ENCODE measurements around the gene NR2F6. TPM values are rescaled to one million over a fixed set of nuclear protein-coding genes. Genes with fewer than 3 reads are reported as not detected.

NR2F6 gene
- total RNA-seq = 59.1 to 61.8 TPM (median 61.2 TPM) in 3 replicates

GRCh38 chr19:17245535-17245984 lies at the start of gene NR2F6:
NR2F6 (minus strand) TSS chr19:17245919; CDS start chr19:17245220, 699 bp downstream.
- H3K4me1 Mint-ChIP-seq = peaks cover 50% of the 10 kb centered on the region
- H3K27me3 Mint-ChIP-seq (ENCODE audit: low read depth) = no peaks in the 10 kb centered on the region
- no peaks in the 10 kb centered on the region for H3K36me3 Mint-ChIP-seq
- DNase-seq (ENCODE audit: low spot score in 2 of 2, unreplicated experiment in 2 of 2) = peak in 1 of 2 experiments; percentile 72
- no peaks in the 10 kb centered on the region for H3K9me3 Mint-ChIP-seq
- TF ChIP-seq CTCF (IDR thresholded peaks at IDR 0.05; ENCODE audit: unreplicated experiment) = no peak
- peak within 1 kb of the TSS; percentile 92 for H3K27ac Mint-ChIP-seq
- H3K4me3 Mint-ChIP-seq = peak within 1 kb of the TSS; percentile 90

- TF ChIP-seq CTCF (IDR thresholded peaks at IDR 0.05; ENCODE audit: unreplicated experiment) = no peak
- H3K27ac Mint-ChIP-seq = no peak overlapping the region
- DNase-seq (ENCODE audit: low spot score in 2 of 2, unreplicated experiment in 2 of 2) = no peak
- H3K27me3 Mint-ChIP-seq (ENCODE audit: low read depth) = no peaks in the 10 kb centered on the region
- no peaks in the 10 kb centered on the region for H3K9me3 Mint-ChIP-seq
- peaks cover 12% of the 10 kb centered on the region for H3K36me3 Mint-ChIP-seq
- H3K4me1 Mint-ChIP-seq = peaks cover 7% of the 10 kb centered on the region
- no peak overlapping the region for H3K4me3 Mint-ChIP-seq
Observed at GRCh38 chr19:17294051-17294891, 48.6 kb upstream of the NR2F6 start.

GRCh38 chr19:17293605-17294004 lies 47.9 kb upstream of the NR2F6 start:
- Mint-ChIP-seq H3K4me3 (no peak overlapping the region), H3K27me3 (ENCODE audit: low read depth) (no peaks in the 10 kb centered on the region), H3K9me3 (no peaks in the 10 kb centered on the region), H3K36me3 (peaks cover 12% of the 10 kb centered on the region), H3K27ac (no peak overlapping the region), H3K4me1 (peaks cover 7% of the 10 kb centered on the region)
- TF ChIP-seq CTCF (IDR thresholded peaks at IDR 0.05; ENCODE audit: unreplicated experiment) = no peak
- no peak for DNase-seq (ENCODE audit: low spot score in 2 of 2, unreplicated experiment in 2 of 2)

GRCh38 chr19:17292301-17293074 lies 46.8 kb upstream of the NR2F6 start:
- Mint-ChIP-seq H3K9me3 (no peaks in the 10 kb centered on the region), H3K4me3 (peak overlapping the region; percentile 68), H3K4me1 (peaks cover 7% of the 10 kb centered on the region), H3K27ac (peak overlapping the region; percentile 90), H3K36me3 (peaks cover 7% of the 10 kb centered on the region), H3K27me3 (ENCODE audit: low read depth) (no peaks in the 10 kb centered on the region)
- peak; percentile 71 to 87 for DNase-seq (ENCODE audit: low spot score in 2 of 2, unreplicated experiment in 2 of 2)
- TF ChIP-seq CTCF (IDR thresholded peaks at IDR 0.05; ENCODE audit: unreplicated experiment) = no peak

GRCh38 chr19:17289489-17289888 lies 43.8 kb upstream of the NR2F6 start:
- peak overlapping the region; percentile 40 for H3K4me3 Mint-ChIP-seq
- peaks cover 7% of the 10 kb centered on the region for H3K4me1 Mint-ChIP-seq

More at GRCh38 chr19:17289489-17289888, 43.8 kb upstream of the NR2F6 start:
- TF ChIP-seq CTCF (IDR thresholded peaks at IDR 0.05; ENCODE audit: unreplicated experiment) = no peak
- Mint-ChIP-seq H3K9me3 (no peaks in the 10 kb centered on the region), H3K27ac (no peak overlapping the region), H3K27me3 (ENCODE audit: low read depth) (no peaks in the 10 kb centered on the region), H3K36me3 (peaks cover under 1% of the 10 kb centered on the region)
- peak; percentile 60 to 72 for DNase-seq (ENCODE audit: low spot score in 2 of 2, unreplicated experiment in 2 of 2)

Data from mesothelial cell of epicardium (in vitro differentiated cells).